GM21360 (cell line): ENCODE measurements around the gene HYOU1.
"Not testable (repeated sequence)": the region's sequence is repeated elsewhere in the genome, so short reads cannot be mapped to it uniquely, and the experiment has no call there.

ENCODE experiments used
- ATAC-seq: cut with Tn5 transposase; IDR thresholded peaks from one replicate; pipeline ENCODE4 v1.9.1; 2021; ENCODE audit warnings: mild to moderate bottlenecking, moderate library complexity; ENCODE audit not compliant: unreplicated experiment

HYOU1 gene

GRCh38 chr11:119047205-119047604 is 9.8 kb downstream of the HYOU1 start:
- no peak for ATAC-seq

- no peak for ATAC-seq
Observed at GRCh38 chr11:119046489-119046888, 10.5 kb downstream of the HYOU1 start.

- no peak for ATAC-seq
Observed at GRCh38 chr11:119044708-119045107, 12.3 kb downstream of the HYOU1 start.

- ATAC-seq, result no peak
Observed at GRCh38 chr11:119042927-119043326, 14.1 kb downstream of the HYOU1 start.

GRCh38 chr11:119041821-119042514 is 15.0 kb downstream of the HYOU1 start:
- ATAC-seq, result no peak

GRCh38 chr11:119039471-119039870 is 17.5 kb downstream of the HYOU1 start:
- not testable (repeated sequence) for ATAC-seq

- no peak for ATAC-seq
Observed at GRCh38 chr11:119038884-119039283, 18.1 kb downstream of the HYOU1 start.

- no peak for ATAC-seq
Observed at GRCh38 chr11:119034813-119035212, 22.2 kb downstream of the HYOU1 start.

- ATAC-seq, result not testable (repeated sequence)
Observed at GRCh38 chr11:119033421-119033820, 23.6 kb downstream of the HYOU1 start.

GRCh38 chr11:119031912-119032280 is 25.1 kb downstream of the HYOU1 start:
- no peak for ATAC-seq

- peak; percentile 88 for ATAC-seq
Observed at GRCh38 chr11:119030329-119031047, 26.5 kb downstream of the HYOU1 start, which contains the start of gene SLC37A4. Gene SLC37A4 (minus strand): TSS chr11:119030877.

GRCh38 chr11:119030029-119030328 is 27.0 kb downstream of the HYOU1 start:
- ATAC-seq, result peak; percentile 9

- peak; percentile 16 for ATAC-seq
Observed at GRCh38 chr11:119029340-119030028, 27.5 kb downstream of the HYOU1 start.

GRCh38 chr11:119029069-119029339 is 28.0 kb downstream of the HYOU1 start:
- ATAC-seq, result no peak

GRCh38 chr11:119028346-119029068 is 28.5 kb downstream of the HYOU1 start:
- ATAC-seq, result no peak

GRCh38 chr11:119027561-119028345 is 29.3 kb downstream of the HYOU1 start:
- no peak for ATAC-seq

GRCh38 chr11:119026970-119027369 is 30.0 kb downstream of the HYOU1 start:
- ATAC-seq, result no peak

GRCh38 chr11:119025978-119026766 is 30.8 kb downstream of the HYOU1 start:
- no peak for ATAC-seq

GRCh38 chr11:119025541-119025940 is 31.5 kb downstream of the HYOU1 start:
- no peak for ATAC-seq

- no peak for ATAC-seq
Observed at GRCh38 chr11:119025099-119025473, 31.9 kb downstream of the HYOU1 start.
